Panc1 (cell line): ENCODE results near the gene RELB. TPM values are rescaled to one million over a fixed set of nuclear protein-coding genes. Genes with fewer than 3 reads are reported as not detected.

Experiments used
- ATAC-seq: fragments of 200-7000 bp; cut with Tn5 transposase; 2 replicates; pipeline ENCODE4 v1.9.1; 2020; ENCODE audit warnings: mild to moderate bottlenecking, moderate library complexity
- BruUV-seq: library from RNA; stranded (reverse); fragments of 400-500 nt; replicated peaks from 2 replicates; lab custom pipeline; 2021; lab: Mats Ljungman, UMichigan
- CTCF ChIA-PET: fragments of 300-600 bp; sonication (Branson Sonifier 250); formaldehyde crosslinking; loops from one replicate; lab custom pipeline; 2022; ENCODE audit warnings: antibody characterized with exemption; lab: Charles Lee
- POLR2A ChIA-PET: fragments of 300-600 bp; sonication (Branson Sonifier 250); formaldehyde crosslinking; loops from one replicate; lab custom pipeline; 2022; ENCODE audit warnings: antibody characterized with exemption; lab: Charles Lee
- DNase-seq: peaks from one replicate; pipeline ENCODE4 v3.0.0-alpha.2; 2010; ENCODE audit warnings: low read depth, low spot score
- H3K27ac ChIP-seq: 2 replicates; pipeline ENCODE4 v1.5.1; 2011; ENCODE audit warnings: mild to moderate bottlenecking, low read length, inconsistent platforms
- H3K27me3 ChIP-seq: fragments of 200-500 bp; sonication (Bioruptor generic); 2 replicates; pipeline ENCODE4 v1.6.0; 2014; ENCODE audit warnings: low read length, inconsistent platforms; ENCODE audit not compliant: control insufficient read depth, insufficient read depth
- H3K36me3 ChIP-seq: fragments of 200-500 bp; sonication (Bioruptor generic); 2 replicates; pipeline ENCODE4 v1.5.1; 2014; ENCODE audit warnings: inconsistent platforms, mild to moderate bottlenecking, low read length, moderate library complexity; ENCODE audit not compliant: control insufficient read depth, insufficient read depth
- H3K4me1 ChIP-seq: 2 replicates; pipeline ENCODE4 v1.5.1; 2011; ENCODE audit warnings: inconsistent platforms, mild to moderate bottlenecking, low read length, moderate library complexity; ENCODE audit not compliant: control insufficient read depth, insufficient read depth
- H3K4me3 ChIP-seq, 2 experiments: 2 replicates each; pipeline ENCODE4 v1.5.1; 2011 to 2012; ENCODE audit warnings: low read depth in 2 of 2, low read length in 2 of 2, mild to moderate bottlenecking in 2 of 2, inconsistent platforms in 1 of 2, moderate library complexity in 1 of 2
- H3K9me3 ChIP-seq: fragments of 200-500 bp; sonication (Bioruptor generic); 2 replicates; pipeline ENCODE4 v1.5.1; 2014; ENCODE audit warnings: low read depth, mild to moderate bottlenecking, inconsistent platforms, low read length, moderate library complexity; ENCODE audit not compliant: control insufficient read depth, insufficient read depth
- POLR2AphosphoS5 ChIP-seq: IDR thresholded peaks from 2 replicates; pipeline ENCODE4 v1.6.1; 2012; ENCODE audit warnings: mild to moderate bottlenecking, low read depth, low read length, moderate library complexity
- SIN3A ChIP-seq: IDR thresholded peaks from 2 replicates; pipeline ENCODE4 v1.6.1; 2012; ENCODE audit warnings: low read depth, mild to moderate bottlenecking, low read length, moderate library complexity, borderline replicate concordance; ENCODE audit not compliant: insufficient read depth
- TCF7L2 ChIP-seq: IDR thresholded peaks from 2 replicates; pipeline ENCODE4 v1.6.1; 2011; ENCODE audit warnings: mild to moderate bottlenecking, low read depth, low read length, inconsistent platforms
- in situ Hi-C: cut with HindIII; loops from 2 replicates; pipeline ENCODE4 v1.10.0; 2016; ENCODE audit warnings: low sequenced_read_pairs, low pct_unique_long_range_greater_than_20kb
- intact Hi-C: fragments of 100-400 bp; cut with micrococcal nuclease; formaldehyde crosslinking; loops from one replicate; pipeline ENCODE4 v1.10.0; 2022; ENCODE audit not compliant: unreplicated experiment
- total RNA-seq: library from RNA; stranded (reverse); gene quantifications from one replicate; pipeline ENCODE4 v1.2.1, GENCODE V29; 2021; ENCODE audit not compliant: unreplicated experiment
- TF ChIP-seq, protein P1 (sequence below): fragments of 450-650 bp; IDR thresholded peaks from 2 replicates; pipeline ENCODE4 v1.5.1; 2017; ENCODE audit warnings: mild to moderate bottlenecking
- TF ChIP-seq, protein P2 (sequence below), 2 experiments: IDR thresholded peaks; 2 replicates each; pipeline ENCODE4 v1.6.1; 2011 to 2012; ENCODE audit warnings: low read depth in 2 of 2, control low read depth in 1 of 2, low read length in 1 of 2, mild to moderate bottlenecking in 1 of 2, moderate library complexity in 1 of 2; ENCODE audit not compliant: insufficient read depth in 1 of 2

Gene RELB
- total RNA-seq, 1 experiment from 2014 or later = 28.1 TPM

DNA sequence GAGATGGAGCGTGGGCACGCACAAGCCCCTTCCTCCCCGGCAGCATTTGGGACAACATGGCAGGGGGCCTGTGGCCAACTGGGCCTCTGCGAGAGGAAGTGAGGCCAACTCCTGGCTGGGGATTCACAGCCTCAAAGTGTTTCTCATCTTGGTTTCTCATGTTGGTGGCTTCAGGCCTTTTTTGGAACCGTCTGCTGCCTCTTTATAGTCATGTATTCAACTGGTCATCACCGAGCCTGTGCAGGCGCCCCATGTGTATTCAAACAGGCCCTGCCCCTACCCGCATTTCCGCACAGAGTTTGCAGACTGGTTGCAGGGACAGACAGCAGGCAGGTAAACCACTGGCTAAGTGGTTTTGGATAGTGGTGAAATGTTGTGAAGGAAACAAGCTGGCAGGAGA is 17.3 kb upstream of the RELB start:
- CTCF ChIA-PET = no interaction called here
- Histone ChIP-seq H3K27me3 (no peaks in the 10 kb centered on the region), H3K27ac (no peak overlapping the region), H3K4me1 (no peaks in the 10 kb centered on the region), H3K36me3 (no peaks in the 10 kb centered on the region; the same call in 1 of the 2 replicates), H3K4me3 (no peak overlapping the region), H3K9me3 (no peaks in the 10 kb centered on the region)
- intact Hi-C loops (no loop called here), in situ Hi-C loops (no loop called here)
- DNase-seq (no peak), ATAC-seq (no peak)
- TF ChIP-seq TCF7L2 (no peak), POLR2AphosphoS5 (no peak), SIN3A (no peak)
- TF ChIP-seq, protein P1, sequence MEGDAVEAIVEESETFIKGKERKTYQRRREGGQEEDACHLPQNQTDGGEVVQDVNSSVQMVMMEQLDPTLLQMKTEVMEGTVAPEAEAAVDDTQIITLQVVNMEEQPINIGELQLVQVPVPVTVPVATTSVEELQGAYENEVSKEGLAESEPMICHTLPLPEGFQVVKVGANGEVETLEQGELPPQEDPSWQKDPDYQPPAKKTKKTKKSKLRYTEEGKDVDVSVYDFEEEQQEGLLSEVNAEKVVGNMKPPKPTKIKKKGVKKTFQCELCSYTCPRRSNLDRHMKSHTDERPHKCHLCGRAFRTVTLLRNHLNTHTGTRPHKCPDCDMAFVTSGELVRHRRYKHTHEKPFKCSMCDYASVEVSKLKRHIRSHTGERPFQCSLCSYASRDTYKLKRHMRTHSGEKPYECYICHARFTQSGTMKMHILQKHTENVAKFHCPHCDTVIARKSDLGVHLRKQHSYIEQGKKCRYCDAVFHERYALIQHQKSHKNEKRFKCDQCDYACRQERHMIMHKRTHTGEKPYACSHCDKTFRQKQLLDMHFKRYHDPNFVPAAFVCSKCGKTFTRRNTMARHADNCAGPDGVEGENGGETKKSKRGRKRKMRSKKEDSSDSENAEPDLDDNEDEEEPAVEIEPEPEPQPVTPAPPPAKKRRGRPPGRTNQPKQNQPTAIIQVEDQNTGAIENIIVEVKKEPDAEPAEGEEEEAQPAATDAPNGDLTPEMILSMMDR = no peak
- TF ChIP-seq, protein P2, sequence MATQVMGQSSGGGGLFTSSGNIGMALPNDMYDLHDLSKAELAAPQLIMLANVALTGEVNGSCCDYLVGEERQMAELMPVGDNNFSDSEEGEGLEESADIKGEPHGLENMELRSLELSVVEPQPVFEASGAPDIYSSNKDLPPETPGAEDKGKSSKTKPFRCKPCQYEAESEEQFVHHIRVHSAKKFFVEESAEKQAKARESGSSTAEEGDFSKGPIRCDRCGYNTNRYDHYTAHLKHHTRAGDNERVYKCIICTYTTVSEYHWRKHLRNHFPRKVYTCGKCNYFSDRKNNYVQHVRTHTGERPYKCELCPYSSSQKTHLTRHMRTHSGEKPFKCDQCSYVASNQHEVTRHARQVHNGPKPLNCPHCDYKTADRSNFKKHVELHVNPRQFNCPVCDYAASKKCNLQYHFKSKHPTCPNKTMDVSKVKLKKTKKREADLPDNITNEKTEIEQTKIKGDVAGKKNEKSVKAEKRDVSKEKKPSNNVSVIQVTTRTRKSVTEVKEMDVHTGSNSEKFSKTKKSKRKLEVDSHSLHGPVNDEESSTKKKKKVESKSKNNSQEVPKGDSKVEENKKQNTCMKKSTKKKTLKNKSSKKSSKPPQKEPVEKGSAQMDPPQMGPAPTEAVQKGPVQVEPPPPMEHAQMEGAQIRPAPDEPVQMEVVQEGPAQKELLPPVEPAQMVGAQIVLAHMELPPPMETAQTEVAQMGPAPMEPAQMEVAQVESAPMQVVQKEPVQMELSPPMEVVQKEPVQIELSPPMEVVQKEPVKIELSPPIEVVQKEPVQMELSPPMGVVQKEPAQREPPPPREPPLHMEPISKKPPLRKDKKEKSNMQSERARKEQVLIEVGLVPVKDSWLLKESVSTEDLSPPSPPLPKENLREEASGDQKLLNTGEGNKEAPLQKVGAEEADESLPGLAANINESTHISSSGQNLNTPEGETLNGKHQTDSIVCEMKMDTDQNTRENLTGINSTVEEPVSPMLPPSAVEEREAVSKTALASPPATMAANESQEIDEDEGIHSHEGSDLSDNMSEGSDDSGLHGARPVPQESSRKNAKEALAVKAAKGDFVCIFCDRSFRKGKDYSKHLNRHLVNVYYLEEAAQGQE (IDR thresholded peaks at IDR 0.05; ENCODE audit: insufficient read depth in 1 of 2, low read depth in 2 of 2, low read length in 1 of 2) = no peak
- BruUV-seq = no TSS peak
- POLR2A ChIA-PET = interaction anchor here (0.6 kb wide), 1 partner anchor 490 kb away, joined by 3 read pairs; no protein-coding TSS in a partner anchor

DNA sequence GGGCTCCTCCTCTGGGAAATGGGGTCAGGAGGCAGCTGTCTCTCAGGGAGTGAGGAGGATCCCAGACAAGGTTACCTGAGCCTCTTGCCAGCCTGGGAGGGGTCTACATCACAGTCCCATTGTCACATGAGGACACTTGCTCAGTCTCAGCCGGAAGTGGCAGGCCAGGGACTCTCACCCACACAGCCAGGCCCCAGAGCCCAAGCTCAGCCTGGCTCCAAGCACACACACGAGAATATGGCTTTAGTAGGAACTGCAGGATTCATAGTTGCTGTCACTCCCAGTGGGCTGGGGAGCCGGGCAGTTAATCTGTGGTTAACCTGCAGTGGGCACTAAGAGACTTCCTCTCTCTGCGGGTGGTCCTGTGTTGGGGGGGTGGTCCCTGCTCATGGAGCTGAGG is 15.8 kb upstream of the RELB start:
- ATAC-seq = no peak
- DNase-seq = no peak
- no peak for TF ChIP-seq POLR2AphosphoS5
- TF ChIP-seq TCF7L2 = no peak
- TF ChIP-seq, protein P1 = no peak
- TF ChIP-seq, protein P2 (IDR thresholded peaks at IDR 0.05; ENCODE audit: insufficient read depth in 1 of 2, low read depth in 2 of 2, low read length in 1 of 2) = no peak
- no peak for TF ChIP-seq SIN3A
- Histone ChIP-seq H3K9me3 (no peaks in the 10 kb centered on the region), H3K27ac (no peak overlapping the region), H3K27me3 (no peaks in the 10 kb centered on the region), H3K36me3 (no peaks in the 10 kb centered on the region), H3K4me1 (no peaks in the 10 kb centered on the region), H3K4me3 (no peak overlapping the region)
- no TSS peak for BruUV-seq
- in situ Hi-C loops (no loop called here), intact Hi-C loops (no loop called here)
- POLR2A ChIA-PET = no interaction called here
- CTCF ChIA-PET = no interaction called here
